A549 (cell line): ENCODE data around the gene SLC27A1. TPM values are rescaled to one million over a fixed set of nuclear protein-coding genes. Genes with fewer than 3 reads are reported as not detected.
A peak's percentile ranks its signal among the peaks of the same experiment; 100 is the strongest.

ENCODE experiments used
- ATAC-seq, 2 experiments: fragments of 200-7000 bp in 1 of 2; fragments of >200 bp in 1 of 2; cut with Nextera tagmentation in 1 of 2; cut with Tn5 transposase in 1 of 2; 3 replicates each; pipeline versions ENCODE4 v1.8.0 to v1.9.1; 2018 to 2020; ENCODE audit warnings: mild to moderate bottlenecking in 1 of 2, moderate library complexity in 1 of 2
- CTCF ChIA-PET: fragments of 300-600 bp; sonication (Branson Sonifier 250); formaldehyde crosslinking; extraction: SDS; loops from one replicate; lab custom pipeline; 2021; ENCODE audit warnings: antibody characterized with exemption, inconsistent platforms; lab: Yijun Ruan, JAX
- POLR2A ChIA-PET: fragments of 350-600 bp; formaldehyde crosslinking; extraction: SDS; loops from one replicate; lab custom pipeline; 2021; ENCODE audit warnings: antibody characterized with exemption, inconsistent platforms; lab: Yijun Ruan, JAX
- DNase-seq, 2 experiments: peaks; one replicate each; pipeline versions ENCODE4 v3.0.0 to v3.0.0-alpha.2; 2011 to 2016; ENCODE audit warnings: low read depth in 1 of 2, low spot score in 1 of 2
- FAIRE-seq: peaks from 2 replicates; lab custom pipeline; 2011; peaks lifted over from hg19 to GRCh38; lab: Jason Lieb, UNC
- H3K27ac ChIP-seq, 2 experiments: fragments of >200 bp; sonication (Bioruptor Twin); formaldehyde crosslinking; 3 replicates each; pipeline ENCODE4 v1.5.1; 2016 to 2017
- H3K4me1 ChIP-seq: fragments of >200 bp; sonication (Bioruptor Twin); formaldehyde crosslinking; 3 replicates; pipeline ENCODE4 v1.6.1; 2016
- H3K4me2 ChIP-seq: fragments of >200 bp; sonication (Bioruptor Twin); formaldehyde crosslinking; 3 replicates; pipeline ENCODE4 v1.6.1; 2016
- H3K4me3 ChIP-seq: fragments of >200 bp; sonication (Bioruptor Twin); formaldehyde crosslinking; 3 replicates; pipeline ENCODE4 v1.5.1; 2016
- H3K9me3 ChIP-seq: fragments of >200 bp; sonication (Bioruptor Twin); formaldehyde crosslinking; 3 replicates; pipeline ENCODE4 v1.6.1; 2016
- BHLHE40 ChIP-seq: IDR thresholded peaks from 2 replicates; pipeline ENCODE4 v1.6.1; 2012; ENCODE audit warnings: low read depth, low read length, inconsistent platforms
- CBX2 ChIP-seq: fragments of 200-600 bp; sonication (generic); IDR thresholded peaks from 2 replicates; pipeline ENCODE4 v1.6.1; 2016; ENCODE audit warnings: low read depth, mild to moderate bottlenecking, borderline replicate concordance
- CBX8 ChIP-seq: fragments of 200-600 bp; sonication (generic); IDR thresholded peaks from 2 replicates; pipeline ENCODE4 v1.6.1; 2016
- EHMT2 ChIP-seq: fragments of 200-600 bp; sonication (generic); IDR thresholded peaks from 2 replicates; pipeline ENCODE4 v1.6.1; 2016; ENCODE audit warnings: antibody characterized with exemption, low read depth, mild to moderate bottlenecking, moderate library complexity
- EP300 ChIP-seq, 2 experiments: fragments of >200 bp; sonication (Bioruptor Twin); formaldehyde crosslinking; IDR thresholded peaks; 2 replicates in 1 of 2; 3 replicates in 1 of 2; pipeline ENCODE4 v1.6.1; 2016 to 2017
- FOSL2 ChIP-seq, 2 experiments: fragments of 450-650 bp in 1 of 2; fragments of >200 bp in 1 of 2; sonication (Bioruptor Twin) in 1 of 2; formaldehyde crosslinking; IDR thresholded peaks; 2 replicates each; pipeline versions ENCODE4 v1.5.0 to v1.6.1; 2016 to 2020; ENCODE audit warnings: mild to moderate bottlenecking in 1 of 2, moderate library complexity in 1 of 2
- FOXS1 ChIP-seq: fragments of 250-450 bp; sonication (Bioruptor Pico); IDR thresholded peaks from 2 replicates; pipeline ENCODE4 v1.5.0; 2020; ENCODE audit warnings: mild to moderate bottlenecking, moderate library complexity
- HEYL ChIP-seq: fragments of 250-450 bp; sonication (Bioruptor Pico); IDR thresholded peaks from 2 replicates; pipeline ENCODE4 v1.8.0; 2021; ENCODE audit warnings: mild to moderate bottlenecking, moderate library complexity
- HOXB13 ChIP-seq: fragments of 250-450 bp; sonication (Bioruptor Pico); IDR thresholded peaks from 2 replicates; pipeline ENCODE4 v1.5.0; 2020; ENCODE audit warnings: low read depth, mild to moderate bottlenecking, moderate library complexity
- KDM1A ChIP-seq: fragments of 200-600 bp; sonication (generic); IDR thresholded peaks from 2 replicates; pipeline ENCODE4 v1.6.1; 2016; ENCODE audit warnings: low read depth, mild to moderate bottlenecking
- MAFK ChIP-seq: fragments of 450-650 bp; IDR thresholded peaks from 2 replicates; pipeline ENCODE4 v1.6.1; 2014; ENCODE audit not compliant: partially characterized antibody
- MAZ ChIP-seq: fragments of 150-350 bp; IDR thresholded peaks from 2 replicates; pipeline ENCODE4 v1.6.1; 2014; ENCODE audit warnings: antibody characterized with exemption, low read depth, low read length, borderline replicate concordance
- MYC ChIP-seq: IDR thresholded peaks from 2 replicates; pipeline ENCODE4 v1.6.1; 2012; ENCODE audit warnings: mild to moderate bottlenecking, inconsistent platforms, low read length, improper control_type of control experiment, borderline replicate concordance
- NFE2L2 ChIP-seq: fragments of 150-350 bp; conservative IDR thresholded peaks from 2 replicates; pipeline ENCODE4 v1.6.1; 2014; ENCODE audit warnings: low read length
- RAD21 ChIP-seq, 2 experiments: fragments of >200 bp in 1 of 2; sonication (Bioruptor Twin) in 1 of 2; formaldehyde crosslinking in 1 of 2; IDR thresholded peaks in 1 of 2; conservative IDR thresholded peaks in 1 of 2; 2 replicates in 1 of 2; 3 replicates in 1 of 2; pipeline ENCODE4 v1.6.1; 2012 to 2018; ENCODE audit warnings: inconsistent platforms in 1 of 2
- RNF2 ChIP-seq: fragments of 200-600 bp; sonication (generic); IDR thresholded peaks from 2 replicates; pipeline ENCODE4 v1.6.1; 2016; ENCODE audit warnings: low read depth, mild to moderate bottlenecking, antibody characterized with exemption, moderate library complexity, borderline replicate concordance
- SMC3 ChIP-seq: fragments of >200 bp; sonication (Bioruptor Twin); formaldehyde crosslinking; IDR thresholded peaks from 3 replicates; pipeline ENCODE4 v1.6.1; 2018; ENCODE audit warnings: inconsistent platforms
- SREBF2 ChIP-seq: fragments of 450-650 bp; IDR thresholded peaks from 2 replicates; pipeline ENCODE4 v1.6.1; 2014; ENCODE audit warnings: mild to moderate bottlenecking, moderate library complexity
- ZFP36 ChIP-seq: fragments of 450-650 bp; IDR thresholded peaks from 2 replicates; pipeline ENCODE4 v1.6.1; 2014; ENCODE audit warnings: borderline replicate concordance; ENCODE audit not compliant: partially characterized antibody
- ZSCAN20 ChIP-seq: fragments of 250-450 bp; sonication (Bioruptor Pico); IDR thresholded peaks from 2 replicates; pipeline ENCODE4 v1.8.0; 2022; ENCODE audit warnings: mild to moderate bottlenecking, moderate library complexity
- WGBS: methylation state at CpG from one replicate; pipeline ENCODE4 v1.1.6; 2017; ENCODE audit errors: missing lambda C conversion rate; 5-methylcytosine and 5-hydroxymethylcytosine counted together
- polyA plus RNA-seq, 4 experiments: library from polyadenylated mRNA; depleted of rRNA in 3 of 4; stranded (reverse); fragments of >200 nt; fragmentation: RNase III in 1 of 4; extraction: RNeasy Plus Mini Kit Qiagen cat#74134 plus additional on column Dnase treatment in 1 of 4; gene quantifications; 2 replicates in 3 of 4; 3 replicates in 1 of 4; pipeline ENCODE4 v1.2.3, GENCODE V29; 2011 to 2017
- TF ChIP-seq, protein P1 (sequence below): fragments of 250-450 bp; sonication (Bioruptor Pico); IDR thresholded peaks from 2 replicates; pipeline ENCODE4 v1.5.0; 2020; ENCODE audit warnings: low read depth, mild to moderate bottlenecking, moderate library complexity
- TF ChIP-seq, protein P2 (sequence below): fragments of >200 bp; sonication (Bioruptor Twin); formaldehyde crosslinking; IDR thresholded peaks from 3 replicates; pipeline ENCODE4 v1.6.1; 2016
- TF ChIP-seq, protein P3 (sequence below): IDR thresholded peaks from 2 replicates; pipeline ENCODE4 v1.6.1; 2012
- TF ChIP-seq, protein P4 (sequence below): fragments of 250-450 bp; sonication (Bioruptor Pico); IDR thresholded peaks from 2 replicates; pipeline ENCODE4 v1.5.0; 2021; ENCODE audit warnings: mild to moderate bottlenecking, moderate library complexity, borderline replicate concordance
- TF ChIP-seq, protein P5 (sequence below): fragments of >200 bp; sonication (Bioruptor Twin); formaldehyde crosslinking; IDR thresholded peaks from 3 replicates; pipeline ENCODE4 v1.5.1; 2016
- TF ChIP-seq, protein P6 (sequence below): fragments of >200 bp; sonication (Bioruptor Twin); formaldehyde crosslinking; IDR thresholded peaks from 2 replicates; pipeline ENCODE4 v1.6.1; 2016

Gene SLC27A1
- polyA plus RNA-seq, 2 of the 4 experiments (the other 2 are of a cell fraction): 1.8 to 2.5 TPM

DNA sequence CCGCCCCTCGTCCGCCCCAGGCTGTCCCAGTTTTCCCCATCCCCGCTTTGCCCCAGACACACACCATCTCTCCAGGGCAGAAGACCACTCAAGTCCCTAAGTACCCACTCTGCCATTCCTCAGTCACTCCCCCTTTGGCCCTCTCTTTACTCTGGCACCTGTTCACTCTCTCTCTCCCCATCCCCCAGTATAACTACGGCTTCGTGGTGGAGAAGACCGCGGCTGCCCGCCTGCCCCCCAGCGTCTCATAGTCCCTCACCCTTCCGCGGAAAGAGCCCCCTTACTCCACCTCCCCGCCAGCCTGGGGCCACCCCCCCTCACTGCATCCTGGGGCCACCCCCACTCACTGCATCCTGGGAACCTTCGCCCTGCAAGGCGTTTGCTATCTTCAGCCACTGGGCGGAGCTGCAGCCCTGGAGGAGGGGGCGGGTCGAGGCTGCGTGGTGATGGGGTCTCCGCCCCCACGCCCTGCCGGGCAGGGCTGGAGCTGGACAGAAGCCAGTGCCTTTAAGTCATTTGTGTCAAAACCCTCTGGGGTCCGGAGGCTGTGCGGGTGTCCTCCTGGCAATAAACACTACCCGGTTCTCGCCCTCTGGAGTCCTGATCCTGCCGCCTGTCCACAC is 45.5 kb upstream of the SLC27A1 start:
- FAIRE-seq: no peak
- 82% methylated on average over 9 of the region's 27 CpGs for WGBS
- CTCF ChIA-PET: interaction anchor here (0.6 to 2.1 kb wide), 4 partner anchors 8 to 419 kb away, joined by 3 to 7 read pairs (median 4); partner anchors contain the start of gene TMEM221

DNA sequence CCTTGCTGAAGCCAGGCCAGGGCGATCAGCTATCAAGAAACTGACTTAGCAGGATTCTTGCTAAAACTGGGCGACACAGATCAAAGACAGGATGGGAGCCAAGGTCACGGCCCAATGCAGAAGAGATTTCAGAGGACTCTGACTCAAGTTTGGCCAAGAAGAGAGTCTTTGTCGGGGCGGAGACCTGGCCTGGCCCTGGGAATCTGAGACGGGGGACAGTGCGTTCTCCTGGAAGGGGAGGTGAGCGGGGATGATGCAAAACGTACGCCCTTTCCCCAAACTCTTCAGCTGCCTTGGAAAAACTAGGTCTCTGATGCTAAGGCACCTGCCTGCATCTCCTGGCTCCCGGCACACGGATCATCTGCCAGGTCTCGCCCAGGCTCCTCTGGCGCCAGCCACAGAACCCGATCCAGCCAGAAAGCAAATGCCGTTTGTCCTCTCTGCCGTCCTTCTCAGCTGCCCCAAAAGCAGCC is 40.6 kb upstream of the SLC27A1 start:
- Histone ChIP-seq H3K4me2 (no peak overlapping the region), H3K9me3 (no peaks in the 10 kb centered on the region), H3K27ac (no peak overlapping the region), H3K4me1 (peaks cover 5% of the 10 kb centered on the region; the same call in 2 of the 3 replicates), H3K4me3 (no peak overlapping the region)
- DNase-seq (no peak), FAIRE-seq (no peak), ATAC-seq (no peak)
- WGBS: 77% methylated on average over 17 of the region's 17 CpGs
- TF ChIP-seq CBX8 (no peak), CBX2 (no peak), MYC (no peak), MAZ (no peak), MAFK (no peak), SREBF2 (no peak), NFE2L2 (no peak), FOSL2 (IDR thresholded peaks at IDR 0.05) (no peak), FOSL2 (CRISPR knock-in tag; IDR thresholded peaks at IDR 0.05) (no peak), BHLHE40 (no peak), HOXB13 (CRISPR knock-in tag) (no peak), RNF2 (no peak), ZSCAN20 (CRISPR knock-in tag) (no peak)
- TF ChIP-seq, protein P1, sequence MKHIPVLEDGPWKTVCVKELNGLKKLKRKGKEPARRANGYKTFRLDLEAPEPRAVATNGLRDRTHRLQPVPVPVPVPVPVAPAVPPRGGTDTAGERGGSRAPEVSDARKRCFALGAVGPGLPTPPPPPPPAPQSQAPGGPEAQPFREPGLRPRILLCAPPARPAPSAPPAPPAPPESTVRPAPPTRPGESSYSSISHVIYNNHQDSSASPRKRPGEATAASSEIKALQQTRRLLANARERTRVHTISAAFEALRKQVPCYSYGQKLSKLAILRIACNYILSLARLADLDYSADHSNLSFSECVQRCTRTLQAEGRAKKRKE (CRISPR knock-in tag): no peak
- TF ChIP-seq, protein P2, sequence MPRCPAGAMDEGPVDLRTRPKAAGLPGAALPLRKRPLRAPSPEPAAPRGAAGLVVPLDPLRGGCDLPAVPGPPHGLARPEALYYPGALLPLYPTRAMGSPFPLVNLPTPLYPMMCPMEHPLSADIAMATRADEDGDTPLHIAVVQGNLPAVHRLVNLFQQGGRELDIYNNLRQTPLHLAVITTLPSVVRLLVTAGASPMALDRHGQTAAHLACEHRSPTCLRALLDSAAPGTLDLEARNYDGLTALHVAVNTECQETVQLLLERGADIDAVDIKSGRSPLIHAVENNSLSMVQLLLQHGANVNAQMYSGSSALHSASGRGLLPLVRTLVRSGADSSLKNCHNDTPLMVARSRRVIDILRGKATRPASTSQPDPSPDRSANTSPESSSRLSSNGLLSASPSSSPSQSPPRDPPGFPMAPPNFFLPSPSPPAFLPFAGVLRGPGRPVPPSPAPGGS: no peak
- ChIA-PET POLR2A (interaction anchor here (0.5 kb wide), 1 partner anchor 9 kb away, joined by 5 read pairs; no protein-coding TSS in a partner anchor), CTCF (interaction anchor here (0.6 to 1.6 kb wide), 5 partner anchors 11 to 426 kb away, joined by 3 read pairs; no protein-coding TSS in a partner anchor)

More for the DNA sequence above, 45.5 kb upstream of the SLC27A1 start:
- ATAC-seq (peak; percentile 65 to 80; a peak in 5 of 6 replicates), DNase-seq (peak in 1 of 2 experiments; percentile 34)
- H3K4me2 ChIP-seq: peak overlapping the region; percentile 65
- no peaks in the 10 kb centered on the region for H3K9me3 ChIP-seq
- peak overlapping the region in 1 of 2 experiments; percentile 64; a peak in 1 of 6 replicates for H3K27ac ChIP-seq
- TF ChIP-seq FOXS1 (CRISPR knock-in tag) (no peak), HEYL (CRISPR knock-in tag) (no peak), EHMT2 (no peak), ZFP36 (no peak), RNF2 (no peak), EP300 (IDR thresholded peaks at IDR 0.05) (no peak), SMC3 (peak; percentile 35; the same call in 2 of the 3 replicates), HOXB13 (CRISPR knock-in tag) (no peak), KDM1A (no peak), RAD21 (conservative IDR thresholded peaks at IDR 0.05 in 1 of 2, IDR thresholded peaks at IDR 0.05 in 1 of 2) (peak; percentile 34 to 42; a peak in 4 of 5 replicates)
- TF ChIP-seq, protein P3, sequence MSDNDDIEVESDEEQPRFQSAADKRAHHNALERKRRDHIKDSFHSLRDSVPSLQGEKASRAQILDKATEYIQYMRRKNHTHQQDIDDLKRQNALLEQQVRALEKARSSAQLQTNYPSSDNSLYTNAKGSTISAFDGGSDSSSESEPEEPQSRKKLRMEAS: no peak
- TF ChIP-seq, protein P4, sequence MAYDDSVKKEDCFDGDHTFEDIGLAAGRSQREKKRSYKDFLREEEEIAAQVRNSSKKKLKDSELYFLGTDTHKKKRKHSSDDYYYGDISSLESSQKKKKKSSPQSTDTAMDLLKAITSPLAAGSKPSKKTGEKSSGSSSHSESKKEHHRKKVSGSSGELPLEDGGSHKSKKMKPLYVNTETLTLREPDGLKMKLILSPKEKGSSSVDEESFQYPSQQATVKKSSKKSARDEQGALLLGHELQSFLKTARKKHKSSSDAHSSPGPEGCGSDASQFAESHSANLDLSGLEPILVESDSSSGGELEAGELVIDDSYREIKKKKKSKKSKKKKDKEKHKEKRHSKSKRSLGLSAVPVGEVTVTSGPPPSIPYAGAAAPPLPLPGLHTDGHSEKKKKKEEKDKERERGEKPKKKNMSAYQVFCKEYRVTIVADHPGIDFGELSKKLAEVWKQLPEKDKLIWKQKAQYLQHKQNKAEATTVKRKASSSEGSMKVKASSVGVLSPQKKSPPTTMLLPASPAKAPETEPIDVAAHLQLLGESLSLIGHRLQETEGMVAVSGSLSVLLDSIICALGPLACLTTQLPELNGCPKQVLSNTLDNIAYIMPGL (CRISPR knock-in tag): no peak
- TF ChIP-seq, protein P5, sequence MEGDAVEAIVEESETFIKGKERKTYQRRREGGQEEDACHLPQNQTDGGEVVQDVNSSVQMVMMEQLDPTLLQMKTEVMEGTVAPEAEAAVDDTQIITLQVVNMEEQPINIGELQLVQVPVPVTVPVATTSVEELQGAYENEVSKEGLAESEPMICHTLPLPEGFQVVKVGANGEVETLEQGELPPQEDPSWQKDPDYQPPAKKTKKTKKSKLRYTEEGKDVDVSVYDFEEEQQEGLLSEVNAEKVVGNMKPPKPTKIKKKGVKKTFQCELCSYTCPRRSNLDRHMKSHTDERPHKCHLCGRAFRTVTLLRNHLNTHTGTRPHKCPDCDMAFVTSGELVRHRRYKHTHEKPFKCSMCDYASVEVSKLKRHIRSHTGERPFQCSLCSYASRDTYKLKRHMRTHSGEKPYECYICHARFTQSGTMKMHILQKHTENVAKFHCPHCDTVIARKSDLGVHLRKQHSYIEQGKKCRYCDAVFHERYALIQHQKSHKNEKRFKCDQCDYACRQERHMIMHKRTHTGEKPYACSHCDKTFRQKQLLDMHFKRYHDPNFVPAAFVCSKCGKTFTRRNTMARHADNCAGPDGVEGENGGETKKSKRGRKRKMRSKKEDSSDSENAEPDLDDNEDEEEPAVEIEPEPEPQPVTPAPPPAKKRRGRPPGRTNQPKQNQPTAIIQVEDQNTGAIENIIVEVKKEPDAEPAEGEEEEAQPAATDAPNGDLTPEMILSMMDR: peak; percentile 38
- TF ChIP-seq, protein P6, sequence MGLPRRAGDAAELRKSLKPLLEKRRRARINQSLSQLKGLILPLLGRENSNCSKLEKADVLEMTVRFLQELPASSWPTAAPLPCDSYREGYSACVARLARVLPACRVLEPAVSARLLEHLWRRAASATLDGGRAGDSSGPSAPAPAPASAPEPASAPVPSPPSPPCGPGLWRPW: no peak
- TF ChIP-seq, protein P2: no peak
- H3K4me1 ChIP-seq: peaks cover 8% of the 10 kb centered on the region; the same call in 2 of the 3 replicates
- H3K4me3 ChIP-seq: no peak overlapping the region
- POLR2A ChIA-PET: interaction anchor here (0.6 kb wide), 1 partner anchor 24 kb away, joined by 3 read pairs; the partner anchor contains the start of gene TMEM221
